Ishikawa (cell line): ENCODE results near the gene OBSCN.

Experiments used
- CEBPB ChIP-seq: IDR thresholded peaks from 2 replicates; pipeline ENCODE4 v1.6.1; 2012
- CREB1 ChIP-seq: IDR thresholded peaks from 2 replicates; pipeline ENCODE4 v1.6.1; 2012; ENCODE audit warnings: low read depth
- EP300 ChIP-seq: IDR thresholded peaks from 2 replicates; pipeline ENCODE4 v1.6.1; 2012; ENCODE audit warnings: borderline replicate concordance
- NFIC ChIP-seq: IDR thresholded peaks from 2 replicates; pipeline ENCODE4 v1.6.1; 2012
- RAD21 ChIP-seq: IDR thresholded peaks from 2 replicates; pipeline ENCODE4 v1.6.1; 2012; ENCODE audit warnings: low read depth
- REST ChIP-seq: IDR thresholded peaks from 2 replicates; pipeline ENCODE4 v1.6.1; 2012; ENCODE audit warnings: low read depth, mild to moderate bottlenecking
- TAF1 ChIP-seq: IDR thresholded peaks from 2 replicates; pipeline ENCODE4 v1.6.1; 2012; ENCODE audit warnings: low read depth, mild to moderate bottlenecking

GRCh38 chr1:228283476-228284147, 75.8 kb downstream of the OBSCN start:
- TF ChIP-seq EP300 (no peak), REST (no peak), RAD21 (no peak), TAF1 (no peak), CREB1 (no peak), CEBPB (no peak), NFIC (no peak)
